Stimulated activated CD8-positive, alpha-beta memory T cell treated with anti-CD3 and anti-CD28 coated beads, Interleukin-2, amount 100 ng/mL, for 1 hour (primary cell): ENCODE measurements around the gene XRCC2.
A peak's percentile ranks its signal among the peaks of the same experiment; 100 is the strongest.
"Not testable (repeated sequence)": the region's sequence is repeated elsewhere in the genome, so short reads cannot be mapped to it uniquely, and the experiment has no call there.

Source experiments
- DNase-seq, 2 donors: peaks; one replicate each; pipeline ENCODE4 v3.0.0-alpha.2; 2020; ENCODE audit warnings: low read depth in 2 of 2

XRCC2 gene

DNA sequence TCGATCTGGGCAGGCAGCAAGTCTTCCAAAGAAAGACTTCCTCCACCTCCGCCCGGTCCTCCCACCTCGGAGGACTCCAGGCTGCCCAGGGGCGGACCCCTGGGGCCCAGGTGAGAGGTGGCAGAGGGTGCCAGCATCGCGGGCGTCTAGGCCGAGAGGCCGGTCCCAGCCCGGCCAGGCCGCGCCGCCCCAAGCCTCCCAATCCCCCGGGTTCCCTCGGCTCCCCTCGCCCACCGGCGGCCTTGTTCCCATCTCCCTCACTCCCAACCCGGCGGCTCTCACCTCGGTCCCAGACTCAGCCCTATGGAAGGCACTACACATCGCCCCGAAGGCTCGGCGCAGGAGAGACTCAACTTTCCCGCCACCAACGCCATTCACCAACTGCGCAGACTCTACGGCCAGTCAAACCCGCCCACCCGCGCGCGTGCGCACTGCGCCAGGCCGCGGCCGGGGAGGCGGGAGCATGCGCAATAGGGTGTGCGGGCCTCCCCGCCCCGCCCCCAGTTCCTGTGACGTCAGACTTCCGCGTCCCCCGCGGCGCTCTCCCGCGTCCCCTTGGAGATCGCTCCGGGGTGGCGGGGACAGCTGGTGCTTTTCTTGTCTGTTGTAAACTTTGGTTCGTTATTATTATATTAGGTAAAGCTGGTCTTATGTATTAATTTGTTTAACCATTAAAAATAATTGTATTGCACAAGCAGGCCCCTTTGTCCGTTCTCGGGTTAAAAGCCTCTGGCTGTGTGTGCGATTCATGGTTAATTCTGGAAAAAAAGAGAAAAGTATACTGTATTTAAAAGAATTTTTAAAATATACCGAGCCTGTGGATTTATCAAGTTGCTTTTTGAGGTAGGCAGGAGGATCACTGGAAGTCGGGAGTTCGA is at the start of gene XRCC2:
Gene XRCC2, minus strand, starts transcription at position 383 of the 878 bp plus-strand sequence. Its CDS starts 62 bp downstream, at position 321.
- peak; percentile 93 for DNase-seq

- DNase-seq, result no peak
These were observed 47.4 kb upstream of the XRCC2 start for GRCh38 chr7:152723364-152723763.

GRCh38 chr7:152712412-152713042 is 36.6 kb upstream of the XRCC2 start:
- not testable (repeated sequence) for DNase-seq

DNA sequence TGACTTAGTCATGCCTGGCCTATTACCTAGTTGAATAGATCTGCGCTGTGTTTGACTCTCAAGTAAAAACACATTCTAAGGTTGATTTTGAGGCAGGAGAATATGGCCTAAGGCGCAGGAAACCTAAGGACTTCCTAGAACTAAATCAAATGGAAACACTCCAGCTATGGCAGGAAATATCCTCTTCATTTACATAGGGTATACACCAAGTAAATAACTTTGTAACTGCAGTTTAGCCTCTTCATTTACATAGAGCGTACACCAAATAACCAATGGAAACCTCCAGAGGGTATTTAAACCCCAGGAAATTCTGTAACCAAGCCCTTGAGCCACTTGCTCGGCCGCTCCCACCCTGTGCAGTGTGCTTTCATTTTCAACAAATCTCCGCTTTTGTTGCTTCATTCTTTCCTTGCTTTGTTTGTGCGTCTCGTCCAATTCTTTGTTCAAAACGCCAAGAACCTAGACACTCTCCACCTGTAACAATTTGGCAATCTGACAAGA is 35.6 kb upstream of the XRCC2 start:
- no peak for DNase-seq

GRCh38 chr7:152710153-152710442 is 34.2 kb upstream of the XRCC2 start:
- no peak for DNase-seq

DNA sequence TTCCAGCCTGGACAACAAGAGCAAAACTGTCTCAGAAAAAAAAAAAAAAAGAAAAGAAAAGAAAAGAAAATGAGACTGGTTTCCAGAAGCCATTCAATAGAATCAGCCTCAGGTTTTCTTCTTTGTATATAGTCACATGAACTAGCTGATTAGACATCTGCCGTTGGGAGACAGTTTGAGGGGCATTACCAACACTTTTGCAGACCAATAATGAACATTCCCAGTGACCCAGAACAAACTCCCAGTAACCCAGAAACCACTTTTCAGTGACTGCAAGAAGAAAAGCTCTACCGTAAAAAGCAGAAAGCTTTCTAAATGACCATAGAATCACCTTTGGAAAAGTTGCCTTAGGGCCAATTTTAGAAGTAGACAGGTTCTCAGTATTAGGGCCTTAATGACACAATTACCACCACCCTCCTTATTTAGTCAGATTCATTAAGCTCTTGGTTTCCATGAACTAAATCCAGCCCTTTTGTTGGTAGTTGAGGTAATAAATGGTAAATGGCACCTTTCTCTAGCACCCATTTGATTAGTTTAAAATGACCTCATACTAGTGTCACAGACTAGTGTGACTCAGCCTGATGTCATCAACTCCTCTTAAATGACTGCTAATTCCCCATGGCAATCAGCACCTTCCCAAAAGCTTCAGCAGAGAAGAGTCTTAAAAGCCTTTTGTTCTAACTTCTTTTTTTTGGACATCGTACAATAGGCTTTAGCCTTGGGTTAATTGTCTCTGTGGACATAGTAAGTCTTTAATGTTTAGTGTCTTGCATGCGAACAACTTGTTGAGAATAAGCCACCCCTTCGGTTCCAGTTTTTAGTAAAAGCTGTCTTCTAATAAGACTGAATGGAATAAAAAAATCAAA is 33.6 kb upstream of the XRCC2 start:
- no peak for DNase-seq

- DNase-seq, result no peak
These were observed 28.9 kb upstream of the XRCC2 start for GRCh38 chr7:152704796-152705384.

DNA sequence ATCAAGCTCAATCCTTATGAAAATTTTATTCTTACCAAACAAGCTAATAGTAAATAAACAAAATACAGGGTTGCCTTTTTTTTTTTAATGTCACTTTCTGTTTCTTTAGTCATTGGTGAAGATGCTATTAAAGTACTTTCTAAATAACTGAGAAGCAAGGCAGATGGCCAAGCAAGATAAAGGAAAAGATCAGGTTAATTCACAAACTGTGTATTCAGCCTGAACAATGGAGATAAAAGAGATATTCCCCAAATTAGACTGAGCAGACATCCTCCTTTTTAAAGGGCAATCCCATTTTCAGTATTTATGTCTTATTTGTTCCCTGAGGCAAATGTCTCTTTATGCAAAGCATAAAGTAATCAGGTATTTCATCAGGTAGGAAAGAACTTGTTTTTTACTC is 23.1 kb upstream of the XRCC2 start:
- no peak for DNase-seq

- DNase-seq, result not testable (repeated sequence)
These were observed 21.5 kb upstream of the XRCC2 start for GRCh38 chr7:152697268-152697974.

- DNase-seq, result not testable (repeated sequence)
These were observed 16.3 kb upstream of the XRCC2 start for GRCh38 chr7:152692196-152692595.

- no peak for DNase-seq
These were observed 7.4 kb upstream of the XRCC2 start for GRCh38 chr7:152683297-152683696.

GRCh38 chr7:152677808-152678670 is 2.1 kb upstream of the XRCC2 start:
- no peak for DNase-seq

DNA sequence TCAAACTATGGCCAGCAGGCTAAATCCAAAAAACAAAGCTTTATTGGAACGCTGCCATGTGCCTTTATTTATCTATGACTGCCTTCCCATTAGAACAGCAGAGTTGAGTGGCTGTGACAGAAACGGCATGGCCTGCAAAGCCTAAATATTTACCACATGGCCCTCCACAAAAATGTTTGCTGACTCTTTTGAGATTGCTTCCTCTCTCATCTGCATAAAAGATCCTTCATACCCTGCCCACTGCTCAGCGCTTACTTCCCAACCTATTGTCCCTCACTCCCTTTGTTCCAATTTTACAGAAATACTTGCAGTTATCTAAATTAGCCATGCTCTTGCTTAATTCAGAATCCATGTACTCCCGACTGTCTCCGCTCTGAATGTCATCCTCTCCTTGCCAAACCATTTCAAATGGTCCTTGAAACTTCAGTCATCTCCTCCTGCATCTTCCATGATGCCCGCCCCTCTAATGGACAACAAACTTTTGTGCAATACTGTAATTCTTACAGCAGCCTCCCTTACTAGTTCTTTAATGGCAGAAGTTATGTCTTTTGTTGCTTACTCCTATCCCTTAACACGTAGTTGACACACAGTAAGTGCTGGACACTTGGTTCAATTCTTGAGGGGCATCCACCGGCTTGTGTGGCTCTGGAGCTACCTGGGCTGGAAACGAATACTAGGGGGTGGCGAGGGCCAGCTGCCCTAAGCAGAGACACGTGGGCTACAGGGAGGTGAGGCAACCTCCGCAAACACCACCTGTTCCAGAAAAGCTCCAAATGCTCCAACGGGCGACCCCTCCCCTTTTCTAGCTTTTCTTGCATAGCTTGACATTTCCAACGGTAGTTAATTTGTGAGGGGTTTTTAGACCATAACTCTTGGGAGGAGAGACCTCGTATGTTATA is 832 bp downstream of the XRCC2 start:
- DNase-seq, result no peak

- no peak for DNase-seq
These were observed 2.0 kb downstream of the XRCC2 start for GRCh38 chr7:152673897-152674296.

GRCh38 chr7:152672626-152673025 is 3.3 kb downstream of the XRCC2 start:
- no peak for DNase-seq

- no peak for DNase-seq
These were observed 6.2 kb downstream of the XRCC2 start for GRCh38 chr7:152669758-152670157.

- DNase-seq, result no peak
These were observed 7.0 kb downstream of the XRCC2 start for GRCh38 chr7:152668975-152669374.

DNA sequence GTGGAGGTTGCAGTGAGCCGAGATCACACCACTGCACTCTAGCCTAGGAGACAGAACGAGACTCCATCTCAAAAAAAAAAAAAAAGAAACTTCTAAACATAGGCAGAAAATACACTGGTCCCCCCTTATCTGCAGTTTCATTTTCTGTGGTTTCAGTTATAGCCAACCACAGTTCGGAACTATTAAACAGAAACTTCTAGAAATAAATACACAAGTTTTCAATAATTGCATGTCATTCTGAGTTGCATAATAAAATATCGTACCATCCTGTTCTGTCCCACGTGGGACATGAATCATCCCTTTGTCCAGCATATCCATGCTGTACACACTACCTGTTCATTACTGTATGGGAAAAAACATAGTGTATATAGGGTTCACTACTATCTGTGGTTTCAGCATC is 8.0 kb downstream of the XRCC2 start:
- no peak for DNase-seq

DNA sequence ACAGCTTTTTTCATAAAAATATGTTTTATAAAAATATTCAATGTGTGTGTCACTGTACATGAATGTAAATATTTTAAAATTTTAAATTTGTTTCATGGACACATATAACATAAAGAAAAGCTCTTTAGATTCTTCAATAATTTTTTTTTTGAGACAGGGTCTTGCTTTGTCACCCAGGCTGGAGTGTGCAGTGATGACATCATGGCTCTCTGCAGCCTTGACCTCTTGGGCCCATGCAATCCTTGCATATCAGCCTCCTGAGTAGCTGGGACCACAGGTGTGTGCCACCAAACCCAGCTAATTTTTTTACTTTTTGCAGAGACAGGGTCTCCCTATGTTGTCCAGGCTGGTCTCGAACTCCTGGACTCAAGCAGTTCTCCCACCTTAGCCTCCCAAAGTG is 9.9 kb downstream of the XRCC2 start:
- DNase-seq, result no peak
